T-helper 2 cell treated with Interferon-gamma antibody and Interleukin-4, amounts not matched to agents 5 μg/mL and 100 μg/mL, for 36 hours (primary cell): ENCODE measurements around the gene SOWAHA.

Experiments used
- DNase-seq: peaks from one replicate; pipeline ENCODE4 v3.0.0; 2021; ENCODE audit warnings: low spot score
- H3K27ac Mint-ChIP-seq: one replicate; pipeline ENCODE4 v1.8.0; 2021; ENCODE audit warnings: mild to moderate bottlenecking, mixed read lengths
- H3K27me3 Mint-ChIP-seq: one replicate; pipeline ENCODE4 v1.8.0; 2021; ENCODE audit warnings: low read depth, mixed read lengths
- H3K36me3 Mint-ChIP-seq: one replicate; pipeline ENCODE4 v1.8.0; 2021; ENCODE audit warnings: low read depth, mixed read lengths
- H3K4me1 Mint-ChIP-seq: one replicate; pipeline ENCODE4 v1.8.0; 2021; ENCODE audit warnings: low read depth, mixed read lengths
- H3K4me3 Mint-ChIP-seq: one replicate; pipeline ENCODE4 v1.8.0; 2022; ENCODE audit warnings: mild to moderate bottlenecking, moderate library complexity, mixed read lengths
- H3K9me3 Mint-ChIP-seq: one replicate; pipeline ENCODE4 v1.8.0; 2021; ENCODE audit warnings: mixed read lengths

SOWAHA gene

GRCh38 chr5:132820162-132820754 is 7.2 kb downstream of the SOWAHA start:
- DNase-seq = peak; percentile 82
- H3K9me3 Mint-ChIP-seq = no peaks in the 10 kb centered on the region
- H3K4me1 Mint-ChIP-seq = peaks cover 7% of the 10 kb centered on the region
- peaks cover 57% of the 10 kb centered on the region for H3K27me3 Mint-ChIP-seq
- H3K4me3 Mint-ChIP-seq = no peak overlapping the region
- no peaks in the 10 kb centered on the region for H3K36me3 Mint-ChIP-seq
- no peak overlapping the region for H3K27ac Mint-ChIP-seq

- Mint-ChIP-seq H3K27ac (no peak overlapping the region), H3K36me3 (no peaks in the 10 kb centered on the region), H3K9me3 (no peaks in the 10 kb centered on the region), H3K4me1 (peaks cover 10% of the 10 kb centered on the region), H3K27me3 (peaks cover 57% of the 10 kb centered on the region), H3K4me3 (no peak overlapping the region)
- no peak for DNase-seq
Observed at GRCh38 chr5:132821350-132821749, 8.2 kb downstream of the SOWAHA start.

- Mint-ChIP-seq H3K36me3 (no peaks in the 10 kb centered on the region), H3K27ac (no peak overlapping the region)
- no peak for DNase-seq
Observed at GRCh38 chr5:132821791-132822190, 8.7 kb downstream of the SOWAHA start.

GRCh38 chr5:132822650-132823480 is 9.8 kb downstream of the SOWAHA start:
- DNase-seq = no peak
- Mint-ChIP-seq H3K27me3 (peaks cover 61% of the 10 kb centered on the region), H3K27ac (no peak overlapping the region), H3K9me3 (no peaks in the 10 kb centered on the region), H3K36me3 (no peaks in the 10 kb centered on the region), H3K4me3 (peak overlapping the region; percentile 34), H3K4me1 (peaks cover 15% of the 10 kb centered on the region)

More at GRCh38 chr5:132821791-132822190, 8.7 kb downstream of the SOWAHA start:
- H3K4me1 Mint-ChIP-seq = peaks cover 11% of the 10 kb centered on the region
- no peak overlapping the region for H3K4me3 Mint-ChIP-seq
- no peaks in the 10 kb centered on the region for H3K9me3 Mint-ChIP-seq
- H3K27me3 Mint-ChIP-seq = peaks cover 59% of the 10 kb centered on the region

GRCh38 chr5:132823481-132824050 is 10.5 kb downstream of the SOWAHA start:
- no peak for DNase-seq
- Mint-ChIP-seq H3K4me3 (no peak overlapping the region), H3K36me3 (no peaks in the 10 kb centered on the region), H3K4me1 (peaks cover 16% of the 10 kb centered on the region), H3K27ac (no peak overlapping the region), H3K27me3 (peaks cover 64% of the 10 kb centered on the region), H3K9me3 (no peaks in the 10 kb centered on the region)

- DNase-seq = no peak
- peaks cover 14% of the 10 kb centered on the region for H3K4me1 Mint-ChIP-seq
- H3K27ac Mint-ChIP-seq = no peak overlapping the region
- peak overlapping the region; percentile 13 for H3K4me3 Mint-ChIP-seq
- no peaks in the 10 kb centered on the region for H3K36me3 Mint-ChIP-seq
- peaks cover 63% of the 10 kb centered on the region for H3K27me3 Mint-ChIP-seq
- no peaks in the 10 kb centered on the region for H3K9me3 Mint-ChIP-seq
Observed at GRCh38 chr5:132824426-132824825, 11.3 kb downstream of the SOWAHA start.

- no peak for DNase-seq
- H3K4me1 Mint-ChIP-seq = peaks cover 10% of the 10 kb centered on the region
- H3K9me3 Mint-ChIP-seq = no peaks in the 10 kb centered on the region
- peaks cover 65% of the 10 kb centered on the region for H3K27me3 Mint-ChIP-seq
- no peak overlapping the region for H3K27ac Mint-ChIP-seq
- H3K36me3 Mint-ChIP-seq = no peaks in the 10 kb centered on the region
- H3K4me3 Mint-ChIP-seq = peak overlapping the region; percentile 15
Observed at GRCh38 chr5:132825033-132825833, 12.1 kb downstream of the SOWAHA start.

- H3K4me3 Mint-ChIP-seq = peak overlapping the region; percentile 27
- H3K27me3 Mint-ChIP-seq = peaks cover 65% of the 10 kb centered on the region
- no peaks in the 10 kb centered on the region for H3K9me3 Mint-ChIP-seq
- DNase-seq = peak; percentile 36
- H3K27ac Mint-ChIP-seq = no peak overlapping the region
- no peaks in the 10 kb centered on the region for H3K36me3 Mint-ChIP-seq
- H3K4me1 Mint-ChIP-seq = peaks cover 9% of the 10 kb centered on the region
Observed at GRCh38 chr5:132825834-132826391, 12.8 kb downstream of the SOWAHA start.

GRCh38 chr5:132826424-132827082 is 13.5 kb downstream of the SOWAHA start:
- H3K9me3 Mint-ChIP-seq = no peaks in the 10 kb centered on the region
- H3K27ac Mint-ChIP-seq = no peak overlapping the region
- H3K4me3 Mint-ChIP-seq = peak overlapping the region; percentile 28
- DNase-seq = no peak
- peaks cover 15% of the 10 kb centered on the region for H3K4me1 Mint-ChIP-seq
- H3K36me3 Mint-ChIP-seq = no peaks in the 10 kb centered on the region
- H3K27me3 Mint-ChIP-seq = peaks cover 68% of the 10 kb centered on the region

GRCh38 chr5:132827943-132828673 is 15.0 kb downstream of the SOWAHA start:
- no peak overlapping the region for H3K4me3 Mint-ChIP-seq
- H3K27me3 Mint-ChIP-seq = peaks cover 70% of the 10 kb centered on the region

GRCh38 chr5:132828846-132829494 is 15.9 kb downstream of the SOWAHA start:
- H3K9me3 Mint-ChIP-seq = no peaks in the 10 kb centered on the region
- H3K27me3 Mint-ChIP-seq = peaks cover 65% of the 10 kb centered on the region
- peak overlapping the region; percentile 89 for H3K4me3 Mint-ChIP-seq
- peaks cover 15% of the 10 kb centered on the region for H3K4me1 Mint-ChIP-seq
- H3K27ac Mint-ChIP-seq = peak overlapping the region; percentile 24
- H3K36me3 Mint-ChIP-seq = no peaks in the 10 kb centered on the region
- DNase-seq = no peak

More at GRCh38 chr5:132827943-132828673, 15.0 kb downstream of the SOWAHA start:
- no peak overlapping the region for H3K27ac Mint-ChIP-seq
- H3K9me3 Mint-ChIP-seq = no peaks in the 10 kb centered on the region
- no peaks in the 10 kb centered on the region for H3K36me3 Mint-ChIP-seq
- H3K4me1 Mint-ChIP-seq = peaks cover 15% of the 10 kb centered on the region
- no peak for DNase-seq

- H3K36me3 Mint-ChIP-seq = no peaks in the 10 kb centered on the region
- no peaks in the 10 kb centered on the region for H3K9me3 Mint-ChIP-seq
- H3K27me3 Mint-ChIP-seq = peaks cover 61% of the 10 kb centered on the region
- peaks cover 15% of the 10 kb centered on the region for H3K4me1 Mint-ChIP-seq
- H3K27ac Mint-ChIP-seq = peak overlapping the region; percentile 81
- peak overlapping the region; percentile 89 for H3K4me3 Mint-ChIP-seq
- DNase-seq = peak; percentile 66
Observed at GRCh38 chr5:132829742-132830435, 16.8 kb downstream of the SOWAHA start.
